Measurements from ENCODE around the gene MUL1. TPM values are rescaled to one million over a fixed set of nuclear protein-coding genes. Genes with fewer than 3 reads are reported as not detected.

MUL1 gene, protein sequence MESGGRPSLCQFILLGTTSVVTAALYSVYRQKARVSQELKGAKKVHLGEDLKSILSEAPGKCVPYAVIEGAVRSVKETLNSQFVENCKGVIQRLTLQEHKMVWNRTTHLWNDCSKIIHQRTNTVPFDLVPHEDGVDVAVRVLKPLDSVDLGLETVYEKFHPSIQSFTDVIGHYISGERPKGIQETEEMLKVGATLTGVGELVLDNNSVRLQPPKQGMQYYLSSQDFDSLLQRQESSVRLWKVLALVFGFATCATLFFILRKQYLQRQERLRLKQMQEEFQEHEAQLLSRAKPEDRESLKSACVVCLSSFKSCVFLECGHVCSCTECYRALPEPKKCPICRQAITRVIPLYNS
- total RNA-seq: 19.1 and 19.5 TPM in 2 replicates

DNA sequence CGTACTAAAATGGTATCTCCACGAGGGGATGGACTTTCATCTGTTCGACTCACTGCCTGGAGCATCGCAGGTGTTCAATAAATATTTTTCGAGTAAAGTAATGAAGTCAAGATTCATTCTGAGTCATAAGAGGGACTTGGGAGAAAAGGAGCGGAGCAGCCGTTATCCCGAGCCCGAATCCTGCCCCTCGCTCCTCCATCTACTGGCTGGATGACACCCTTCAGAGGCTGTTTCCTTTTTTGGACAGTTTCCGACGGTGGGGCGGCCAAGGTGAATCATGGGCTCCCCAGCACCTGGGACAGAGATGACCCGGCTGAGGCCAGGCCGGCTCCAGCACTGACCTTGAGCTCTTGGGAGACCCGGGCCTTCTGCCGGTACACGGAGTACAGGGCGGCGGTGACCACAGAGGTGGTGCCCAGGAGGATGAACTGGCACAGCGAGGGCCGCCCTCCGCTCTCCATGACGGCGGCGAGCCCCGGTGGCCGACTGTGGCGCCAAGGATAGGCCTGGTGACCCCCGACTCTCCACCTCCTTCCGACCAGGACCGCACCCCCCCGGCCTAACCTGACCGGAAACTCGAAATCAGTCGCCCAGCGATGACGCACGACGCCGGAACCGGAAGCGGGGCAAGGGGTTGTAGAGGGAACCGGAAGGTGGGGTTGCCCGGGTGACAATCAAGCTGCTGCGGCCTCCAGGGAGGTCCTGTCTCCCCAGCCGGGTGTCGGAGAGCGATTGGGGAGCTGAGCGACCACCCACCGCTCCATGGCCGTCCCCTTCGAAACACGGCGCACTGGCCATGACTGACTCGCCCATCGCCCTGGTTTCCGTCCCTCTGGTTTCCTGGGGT, at the start of gene MUL1:
Gene MUL1 (minus strand): TSS at position 588 of the 847 bp plus-strand sequence. CDS start 127 bp downstream, at position 461.

DNA sequence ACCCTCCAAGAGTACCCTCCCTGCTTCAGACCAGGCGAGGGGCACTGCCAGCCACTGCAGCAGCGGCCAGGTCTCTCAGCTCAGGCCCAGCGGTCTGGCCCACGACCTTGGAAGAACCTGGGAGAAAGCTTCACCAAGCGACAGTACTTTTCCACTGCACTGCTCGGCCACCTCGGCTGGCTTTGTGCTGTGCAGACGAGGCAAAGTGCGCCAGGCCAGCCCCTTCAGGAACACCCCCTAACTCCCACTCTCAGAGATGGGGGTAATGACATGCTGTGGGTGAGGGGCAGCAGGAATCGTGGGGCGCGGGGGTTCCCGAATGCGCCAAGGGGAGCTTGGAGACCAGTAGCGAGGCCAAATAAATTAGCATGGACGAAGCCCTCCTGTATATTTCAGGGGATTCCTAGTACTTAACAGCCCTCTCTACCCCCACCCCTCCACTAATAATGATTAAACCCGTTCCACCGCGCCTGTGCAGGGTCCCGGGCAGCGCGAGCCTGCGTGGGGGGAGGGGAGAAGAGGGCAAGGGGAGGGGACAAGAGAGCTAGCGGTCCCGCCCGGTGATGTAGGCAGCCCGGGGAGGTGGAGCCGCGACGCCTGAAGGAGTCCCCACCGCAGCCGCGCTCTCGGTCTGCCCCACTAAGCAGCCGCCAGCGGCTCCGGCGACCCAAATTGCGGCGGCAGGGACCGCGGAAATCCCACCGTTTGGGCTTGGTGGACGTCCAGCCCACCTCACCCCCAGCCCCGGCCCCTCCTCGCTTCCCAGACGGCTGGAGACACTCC, 44.2 kb upstream of the MUL1 start, which contains the start of gene FAM43B:
Gene FAM43B (plus strand): TSS at position 629 of the 783 bp plus-strand sequence. CDS start 401 bp downstream, outside the sequence.

DNA sequence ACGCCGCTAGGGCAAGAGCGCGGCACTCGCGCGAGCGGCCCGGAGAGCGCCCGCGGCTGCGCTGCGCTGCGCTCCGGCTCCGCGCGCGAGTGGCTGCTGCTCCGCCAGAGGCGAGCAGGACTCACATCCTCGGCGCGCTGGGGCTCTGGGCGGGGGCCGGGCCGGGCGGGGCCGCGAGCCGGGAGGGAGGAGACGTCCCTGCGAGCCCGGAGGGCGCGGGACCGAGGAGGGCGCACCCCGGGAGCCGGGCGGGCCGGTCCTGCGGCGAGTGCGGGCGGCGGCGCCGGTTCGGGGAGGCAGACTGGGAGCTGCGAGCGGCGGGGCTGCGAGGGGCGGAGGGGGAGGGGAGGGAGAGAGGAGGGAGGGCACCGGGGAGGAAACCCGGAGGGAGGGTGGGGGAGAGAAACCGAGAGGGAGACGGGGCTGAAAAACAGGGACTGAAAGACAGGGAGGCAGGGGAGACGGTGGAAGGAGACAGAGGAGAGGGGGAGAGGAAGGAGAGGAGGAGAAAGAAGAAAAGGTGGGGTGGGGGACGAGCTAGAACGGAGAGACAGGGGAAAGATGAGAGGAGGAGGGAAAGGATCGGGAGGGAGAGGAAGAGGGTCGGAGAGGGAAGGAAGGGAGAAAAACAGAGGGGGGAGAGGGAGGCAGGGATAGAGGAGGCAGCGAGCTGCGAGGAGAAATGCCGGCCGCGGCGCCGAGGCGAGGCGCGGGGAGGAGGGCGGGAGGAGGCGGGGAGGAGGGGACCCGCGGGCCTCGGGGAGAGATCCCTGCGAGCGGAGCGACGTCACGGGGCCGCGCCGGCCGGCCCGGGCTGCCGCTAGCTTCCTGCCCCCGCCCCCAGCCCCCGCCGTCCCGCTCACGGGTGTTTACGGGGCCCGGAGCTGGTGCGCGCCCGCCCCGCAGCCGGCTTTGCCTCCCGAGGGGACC, 22.2 kb downstream of the MUL1 start, which contains the start of gene CAMK2N1:
Gene CAMK2N1 (minus strand): TSS at position 684 of the 930 bp plus-strand sequence. CDS start 831 bp downstream, outside the sequence.

Other genes starting within 250 kb of the MUL1 start
- not detected in 2 replicates for gene VWA5B1, start 217.3 kb downstream of the MUL1 start, total RNA-seq
- gene CAMK2N1, start 21.9 kb downstream of the MUL1 start, total RNA-seq: 9.4 and 40.8 TPM in 2 replicates
- under 0.01 TPM in 1 of 2 replicates, not detected in the other for gene FAM43B, start 44.4 kb upstream of the MUL1 start, total RNA-seq
- 0.63 TPM in 1 of 2 replicates, not detected in the other for gene CDA, start 80.9 kb upstream of the MUL1 start, total RNA-seq
- gene PINK1, start 125.3 kb upstream of the MUL1 start, total RNA-seq: 89.5 and 99.6 TPM in 2 replicates
- 353 and 417 TPM in 2 replicates for gene DDOST, start 153.2 kb upstream of the MUL1 start, total RNA-seq
- 0.32 and 0.43 TPM in 2 replicates for gene KIF17, start 209.9 kb upstream of the MUL1 start, total RNA-seq
- 0.69 and 1.3 TPM in 2 replicates for gene SH2D5, start 224.6 kb upstream of the MUL1 start, total RNA-seq